Measurements from ENCODE around the gene CD28.

- no peak for TF ChIP-seq POLR2A (IDR thresholded peaks at IDR 0.05)
- no peak for TF ChIP-seq CTCF (IDR thresholded peaks at IDR 0.05)
- TF ChIP-seq POLR2AphosphoS5 (IDR thresholded peaks at IDR 0.05; ENCODE audit: insufficient read depth in 1 of 2, low read depth in 1 of 2): no peak
Measured at GRCh38 chr2:203761121-203761520, 54.7 kb downstream of the CD28 start.

All from vagina (tissue), 2 donors.